NCI-H2171 treated with DMSO at 0.1 percent for 48 hours (cell line): ENCODE data around the gene MFAP4.

Experiments used
- DNase-seq: peaks from one replicate; lab custom pipeline; 2025; lab: John Stamatoyannopoulos, UW

MFAP4 gene

DNA sequence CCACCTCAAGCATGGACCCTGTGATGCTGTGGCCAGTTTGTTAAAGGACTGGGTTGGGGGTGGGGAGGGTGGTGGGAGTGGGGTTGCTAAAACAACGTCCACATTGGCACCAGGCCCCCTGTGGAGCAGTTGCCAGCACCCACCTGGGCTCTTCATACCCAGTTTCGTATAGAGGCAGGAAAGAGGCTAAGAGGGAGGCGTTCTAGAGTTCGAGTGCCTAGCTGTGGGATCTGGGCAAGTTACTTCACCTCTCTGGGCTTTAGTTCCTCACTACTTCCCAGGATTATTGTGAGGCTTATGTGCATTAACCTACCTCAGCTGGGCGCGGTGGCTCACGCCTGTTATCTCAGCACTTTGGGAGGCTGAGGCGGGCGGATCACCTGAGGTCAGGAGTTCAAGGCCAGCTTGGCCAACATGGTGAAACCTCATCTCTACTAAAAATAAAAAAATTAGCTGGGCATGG is 1.4 kb downstream of the MFAP4 start:
- DNase-seq: no peak

DNA sequence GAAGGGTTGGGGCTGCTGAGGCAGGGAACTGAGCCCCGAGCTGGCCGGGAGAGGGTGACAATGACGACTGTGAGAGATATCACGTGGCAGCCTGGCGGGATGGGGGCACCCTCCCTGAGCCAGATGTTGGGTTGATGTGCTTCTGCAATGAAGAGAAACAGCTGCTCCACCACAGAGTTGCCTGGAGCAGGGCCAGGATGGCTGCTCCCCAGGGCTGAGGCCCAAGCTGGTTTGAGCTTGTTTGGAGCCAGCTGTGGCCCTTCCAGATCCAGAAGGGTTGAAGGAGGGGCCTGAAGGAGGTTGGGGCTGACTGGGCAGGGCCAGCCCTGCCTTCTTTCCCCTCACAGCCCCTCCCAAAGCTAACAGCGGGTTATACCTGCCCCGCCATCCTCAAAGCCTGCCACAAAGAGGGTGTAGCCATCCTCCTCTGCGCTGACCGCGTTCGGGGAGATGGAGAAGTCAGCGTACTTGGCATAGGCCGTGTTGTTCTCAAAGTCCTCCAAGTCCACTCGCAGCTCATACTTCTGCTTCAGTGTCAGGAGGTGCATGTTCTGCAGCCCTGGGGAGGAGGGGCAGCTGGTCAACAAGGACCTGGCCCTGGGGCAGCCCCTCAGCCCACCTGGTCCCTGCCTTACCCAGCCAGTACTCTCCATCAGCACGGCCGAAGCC is 2.1 kb downstream of the MFAP4 start:
- DNase-seq: peak; percentile 96

DNA sequence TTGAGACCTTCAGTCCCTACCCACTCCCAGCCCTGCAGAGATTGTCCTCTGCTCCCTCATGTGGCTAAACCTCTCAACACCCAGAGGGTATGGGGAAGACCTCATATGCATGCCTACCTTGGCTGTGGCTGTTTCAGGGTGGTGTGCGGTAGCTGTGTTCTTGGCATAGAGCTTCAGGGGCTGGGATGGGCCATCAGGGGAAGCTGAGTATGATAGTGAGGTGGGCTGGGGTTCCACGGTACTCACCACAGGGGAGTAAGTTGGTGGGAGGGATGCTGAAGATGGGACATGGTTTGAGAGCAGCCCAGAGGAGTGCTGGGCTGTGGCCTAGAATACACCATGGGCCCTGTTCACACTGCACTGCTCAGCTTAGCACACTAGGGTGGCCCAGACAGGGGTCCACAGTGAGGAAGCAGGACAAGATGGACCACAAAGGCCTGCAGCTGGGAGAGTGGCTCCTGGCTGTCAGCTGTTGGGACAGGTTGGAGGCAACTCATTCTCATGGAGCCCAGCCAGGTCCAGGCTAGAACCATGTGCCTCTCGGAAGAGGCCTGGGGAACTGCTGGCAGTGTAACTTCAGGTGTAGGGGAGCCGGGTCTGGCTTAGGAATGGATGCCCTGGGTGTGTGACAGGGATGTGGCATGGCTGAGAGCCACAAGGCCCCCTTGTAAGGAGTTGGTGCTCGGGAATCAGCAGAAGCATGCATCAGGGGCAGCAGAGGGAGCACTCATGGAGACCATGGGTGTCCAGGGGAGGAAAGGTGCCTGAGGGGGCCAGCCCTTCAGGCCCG is 3.1 kb downstream of the MFAP4 start:
- DNase-seq: no peak

DNA sequence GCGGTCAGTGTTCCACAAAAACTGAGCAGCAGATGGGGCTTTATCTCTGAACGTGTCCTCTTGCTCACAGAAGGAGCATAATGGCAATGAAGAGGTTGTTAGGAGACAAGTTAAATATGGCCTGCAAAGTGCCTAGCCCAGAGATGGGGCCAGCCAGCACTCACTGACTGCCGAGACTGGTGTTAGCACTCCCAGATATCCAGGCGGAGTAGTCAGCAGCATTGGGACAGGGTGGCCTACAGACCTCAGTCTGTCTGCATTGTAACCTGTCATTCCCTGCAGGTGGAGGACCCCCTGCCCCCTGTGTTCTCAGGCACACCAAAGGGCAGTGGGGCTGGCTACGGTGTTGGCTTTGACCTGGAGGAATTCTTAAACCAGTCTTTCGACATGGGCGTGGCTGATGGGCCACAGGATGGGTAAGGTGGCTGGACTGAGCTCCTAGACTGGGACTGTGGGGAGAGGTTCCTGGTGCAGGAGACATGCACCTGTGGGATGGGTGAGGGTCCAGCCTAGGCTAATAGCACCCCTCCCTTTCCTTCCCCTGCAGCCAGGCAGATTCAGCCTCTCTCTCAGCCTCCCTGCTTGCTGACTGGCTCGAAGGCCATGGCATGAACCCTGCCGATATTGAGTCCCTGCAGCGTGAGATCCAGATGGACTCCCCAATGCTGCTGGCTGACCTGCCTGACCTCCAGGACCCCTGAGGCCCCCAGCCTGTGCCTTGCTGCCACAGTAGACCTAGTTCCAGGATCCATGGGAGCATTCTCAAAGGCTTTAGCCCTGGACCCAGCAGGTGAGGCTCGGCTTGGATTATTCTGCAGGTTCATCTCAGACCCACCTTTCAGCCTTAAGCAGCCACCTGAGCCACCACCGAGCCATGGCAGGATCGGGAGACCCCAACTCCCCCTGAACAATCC is 4.2 kb downstream of the MFAP4 start:
- no peak for DNase-seq

DNA sequence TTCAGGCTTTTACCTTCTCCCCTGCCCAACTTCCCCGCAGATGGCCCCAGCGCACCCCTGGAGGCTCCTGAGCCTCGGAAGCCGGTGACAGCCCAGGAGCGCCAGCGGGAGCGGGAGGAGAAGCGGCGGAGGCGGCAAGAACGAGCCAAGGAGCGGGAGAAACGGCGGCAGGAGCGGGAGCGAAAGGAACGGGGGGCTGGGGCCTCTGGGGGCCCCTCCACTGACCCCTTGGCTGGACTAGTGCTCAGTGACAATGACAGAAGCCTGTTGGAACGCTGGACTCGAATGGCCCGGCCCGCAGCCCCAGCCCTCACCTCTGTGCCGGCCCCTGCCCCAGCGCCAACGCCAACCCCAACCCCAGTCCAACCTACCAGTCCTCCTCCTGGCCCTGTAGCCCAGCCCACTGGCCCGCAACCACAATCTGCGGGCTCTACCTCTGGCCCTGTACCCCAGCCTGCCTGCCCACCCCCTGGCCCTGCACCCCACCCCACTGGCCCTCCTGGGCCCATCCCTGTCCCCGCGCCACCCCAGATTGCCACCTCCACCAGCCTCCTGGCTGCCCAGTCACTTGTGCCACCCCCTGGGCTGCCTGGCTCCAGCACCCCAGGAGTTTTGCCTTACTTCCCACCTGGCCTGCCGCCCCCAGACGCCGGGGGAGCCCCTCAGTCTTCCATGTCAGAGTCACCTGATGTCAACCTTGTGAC is 5.1 kb downstream of the MFAP4 start:
- no peak for DNase-seq

DNA sequence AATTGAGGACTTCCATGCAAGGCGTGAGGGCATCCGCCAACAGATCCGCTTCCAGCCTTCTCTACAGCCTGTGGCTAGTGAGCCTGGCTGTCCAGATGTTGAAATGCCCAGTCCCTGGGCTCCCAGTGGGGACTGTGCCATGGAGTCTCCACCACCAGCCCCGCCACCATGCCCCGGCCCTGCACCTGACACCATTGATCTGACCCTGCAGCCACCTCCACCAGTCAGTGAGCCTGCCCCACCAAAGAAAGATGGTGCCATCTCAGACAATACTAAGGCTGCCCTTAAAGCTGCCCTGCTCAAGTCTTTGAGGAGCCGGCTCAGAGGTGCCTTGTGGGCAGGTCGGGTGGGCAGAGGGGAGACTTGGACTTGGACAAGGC is 5.6 kb downstream of the MFAP4 start:
- no peak for DNase-seq

DNA sequence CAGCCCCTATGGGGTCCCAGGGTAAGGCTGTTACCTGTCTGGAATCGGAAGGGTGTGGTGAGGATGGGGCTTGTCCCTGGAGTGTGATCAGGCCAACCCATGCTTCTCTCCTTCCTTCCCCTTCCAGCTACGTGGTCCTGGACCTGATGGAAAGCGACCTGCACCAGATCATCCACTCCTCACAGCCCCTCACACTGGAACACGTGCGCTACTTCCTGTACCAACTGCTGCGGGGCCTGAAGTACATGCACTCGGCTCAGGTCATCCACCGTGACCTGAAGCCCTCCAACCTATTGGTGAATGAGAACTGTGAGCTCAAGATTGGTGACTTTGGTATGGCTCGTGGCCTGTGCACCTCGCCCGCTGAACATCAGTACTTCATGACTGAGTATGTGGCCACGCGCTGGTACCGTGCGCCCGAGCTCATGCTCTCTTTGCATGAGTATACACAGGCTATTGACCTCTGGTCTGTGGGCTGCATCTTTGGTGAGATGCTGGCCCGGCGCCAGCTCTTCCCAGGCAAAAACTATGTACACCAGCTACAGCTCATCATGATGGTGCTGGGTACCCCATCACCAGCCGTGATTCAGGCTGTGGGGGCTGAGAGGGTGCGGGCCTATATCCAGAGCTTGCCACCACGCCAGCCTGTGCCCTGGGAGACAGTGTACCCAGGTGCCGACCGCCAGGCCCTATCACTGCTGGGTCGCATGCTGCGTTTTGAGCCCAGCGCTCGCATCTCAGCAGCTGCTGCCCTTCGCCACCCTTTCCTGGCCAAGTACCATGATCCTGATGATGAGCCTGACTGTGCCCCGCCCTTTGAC is 6.3 kb downstream of the MFAP4 start:
- DNase-seq: no peak

DNA sequence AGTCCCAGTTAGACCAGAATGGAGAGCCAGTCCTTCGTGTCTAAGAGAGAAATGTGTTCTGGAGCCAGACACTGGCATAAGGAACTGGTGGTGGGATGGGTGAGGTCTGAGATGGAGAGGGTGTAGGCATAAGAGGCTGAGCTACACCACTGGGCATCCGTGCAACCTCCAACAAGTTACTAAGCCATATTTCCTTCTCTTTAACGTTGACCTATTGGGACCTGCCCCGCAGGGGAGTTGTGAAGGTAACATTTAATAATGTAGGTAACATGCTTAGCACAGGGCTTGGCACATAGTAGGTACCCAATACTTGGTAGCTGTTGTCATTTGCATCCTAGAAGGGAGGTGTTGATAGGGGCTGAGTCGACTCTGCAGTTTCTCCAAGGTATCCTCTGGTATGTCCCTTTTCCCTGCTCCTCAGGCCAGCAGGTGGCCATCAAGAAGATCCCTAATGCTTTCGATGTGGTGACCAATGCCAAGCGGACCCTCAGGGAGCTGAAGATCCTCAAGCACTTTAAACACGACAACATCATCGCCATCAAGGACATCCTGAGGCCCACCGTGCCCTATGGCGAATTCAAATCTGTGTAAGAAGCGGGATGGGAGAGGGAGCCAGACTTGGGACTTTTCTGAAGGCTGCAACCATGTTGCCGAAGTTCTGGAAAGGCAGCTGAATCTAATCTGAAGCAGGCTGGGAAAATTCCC is 7.5 kb downstream of the MFAP4 start:
- no peak for DNase-seq

DNA sequence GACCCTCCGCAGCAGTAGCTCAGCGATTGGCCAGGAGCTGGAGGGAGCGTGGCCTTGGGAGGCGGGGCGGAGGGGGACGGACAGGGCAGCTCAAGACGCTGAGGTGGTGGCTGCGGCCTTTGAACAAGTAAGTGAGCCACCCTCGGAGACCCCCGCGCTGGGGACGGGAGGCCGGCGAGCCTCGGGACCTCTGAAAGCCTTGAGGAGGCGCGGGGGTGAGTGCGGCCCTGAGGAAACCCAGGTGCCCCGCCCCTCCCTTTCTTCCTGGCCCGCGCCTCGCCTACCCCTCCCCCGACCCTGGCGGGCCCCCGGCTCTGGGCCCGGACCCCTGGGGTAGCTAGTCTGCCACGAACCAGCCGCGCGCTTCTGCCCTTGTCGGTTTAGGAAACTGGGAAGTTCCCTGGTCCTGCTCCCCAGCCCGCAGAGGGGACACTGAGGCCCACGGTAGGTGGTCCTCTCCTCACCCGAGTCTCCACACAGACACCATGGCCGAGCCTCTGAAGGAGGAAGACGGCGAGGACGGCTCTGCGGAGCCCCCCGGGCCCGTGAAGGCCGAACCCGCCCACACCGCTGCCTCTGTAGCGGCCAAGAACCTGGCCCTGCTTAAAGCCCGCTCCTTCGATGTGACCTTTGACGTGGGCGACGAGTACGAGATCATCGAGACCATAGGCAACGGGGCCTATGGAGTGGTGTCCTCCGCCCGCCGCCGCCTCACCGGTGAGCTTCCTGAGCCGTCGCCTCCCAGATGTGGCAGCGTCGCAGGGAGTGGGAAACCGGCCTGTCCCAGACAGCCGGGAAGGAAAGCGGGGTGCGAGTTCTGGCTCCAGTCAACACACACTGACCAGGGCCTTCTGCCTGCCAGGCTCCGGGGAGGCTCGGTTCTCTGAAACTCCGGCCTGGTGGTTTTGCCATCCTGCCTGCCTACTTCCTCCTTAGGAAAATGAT is 8.3 kb downstream of the MFAP4 start, which contains the start of gene MAPK7:
Gene MAPK7, plus strand, starts transcription at position 83 of the 945 bp plus-strand sequence. Its CDS starts 403 bp downstream, at position 486.
- no peak for DNase-seq

DNA sequence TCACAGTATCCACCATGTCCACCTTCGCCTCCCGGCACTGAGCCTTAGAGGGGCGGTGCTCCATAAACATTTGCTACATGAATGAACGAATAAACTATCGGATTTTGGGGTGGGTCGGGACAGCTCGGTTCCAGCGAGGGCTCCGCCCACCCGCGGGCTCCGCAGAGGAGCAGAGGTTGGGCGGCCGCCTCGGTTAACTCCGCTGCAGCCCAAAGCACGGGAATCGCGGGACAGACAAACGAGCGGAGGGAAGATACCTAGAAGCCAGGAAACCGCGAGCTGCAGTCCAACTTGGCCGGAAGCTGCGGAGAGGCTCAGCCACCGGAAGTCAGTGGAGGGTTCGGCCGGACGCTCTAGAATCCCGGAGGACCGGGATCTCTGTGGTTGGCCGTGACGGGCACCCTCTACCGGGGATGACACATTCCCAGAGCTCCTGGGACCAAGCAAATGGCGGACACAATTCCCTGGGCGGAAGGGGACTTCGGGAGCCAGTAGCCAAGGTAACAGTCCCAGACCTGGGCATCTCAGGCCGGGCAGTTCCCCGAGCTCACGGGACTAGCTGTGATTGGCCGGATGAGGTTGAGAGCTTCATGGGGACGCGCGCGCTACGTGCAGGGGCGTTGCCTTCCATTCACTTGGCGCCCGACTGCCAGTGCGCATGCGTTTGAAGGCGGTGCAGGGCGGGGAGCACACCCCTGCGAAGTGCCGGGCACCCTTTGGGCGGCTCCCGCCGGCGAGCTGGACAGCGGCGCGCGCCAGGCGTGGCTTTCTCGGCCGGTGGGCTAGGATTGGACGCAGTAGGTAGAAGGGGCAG is 9.2 kb downstream of the MFAP4 start:
- DNase-seq: peak; percentile 99

DNA sequence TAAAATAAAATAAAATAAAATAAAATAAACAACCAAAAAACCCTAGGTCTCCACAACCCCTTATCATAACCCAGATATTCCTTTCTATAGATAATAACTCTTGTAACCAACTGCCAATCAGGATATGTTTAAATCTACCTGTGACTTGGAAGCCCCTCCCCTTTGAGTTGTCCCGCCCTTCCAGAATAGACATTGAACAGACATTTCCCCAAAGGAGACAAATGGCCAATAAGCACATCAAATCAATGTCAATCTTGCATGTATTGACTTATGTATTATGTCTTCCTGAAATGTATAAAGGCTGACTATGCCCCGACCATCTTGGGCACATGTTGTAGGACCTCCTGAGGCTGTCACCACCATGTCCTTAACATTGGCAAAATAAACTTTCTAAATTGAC is 10.2 kb downstream of the MFAP4 start:
- peak; percentile 39 for DNase-seq

DNA sequence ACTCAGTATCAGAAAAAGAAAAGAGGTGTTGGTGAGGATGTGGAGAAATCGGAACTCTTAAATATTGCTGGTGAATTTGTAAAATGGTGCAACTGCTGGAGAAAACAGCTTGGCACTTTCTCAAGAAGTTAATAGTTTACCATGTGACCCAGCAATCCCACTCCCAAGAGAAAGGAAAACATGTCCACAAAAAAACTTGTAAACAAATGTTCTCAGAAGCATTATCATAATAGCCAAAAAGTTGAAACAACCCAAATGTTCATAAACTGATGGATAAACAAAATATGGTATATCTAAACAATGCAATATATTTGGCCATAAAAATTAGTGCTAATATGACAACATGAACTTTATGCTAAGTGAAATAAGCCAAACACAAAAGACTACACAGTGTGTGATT is 11.3 kb downstream of the MFAP4 start:
- DNase-seq: no peak

DNA sequence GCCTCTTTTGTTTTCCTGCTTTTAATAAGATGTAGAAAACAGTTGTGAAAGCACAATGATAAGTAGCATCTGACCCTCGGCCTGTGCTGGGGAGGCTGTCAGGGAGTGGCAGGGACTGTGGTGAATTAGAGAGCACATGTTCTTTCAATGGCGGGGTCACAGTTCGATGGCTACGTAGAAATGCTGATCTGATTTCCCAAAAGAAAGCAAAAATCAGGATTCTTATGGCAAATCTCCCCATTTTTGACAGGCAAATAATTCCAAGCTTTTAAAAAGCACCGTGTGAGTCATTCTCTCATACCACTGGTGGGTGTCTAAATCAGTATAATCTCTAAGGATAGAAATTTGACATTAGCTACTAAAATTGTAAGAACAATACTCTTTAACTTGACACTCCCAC is 12.9 kb downstream of the MFAP4 start:
- DNase-seq: no peak

DNA sequence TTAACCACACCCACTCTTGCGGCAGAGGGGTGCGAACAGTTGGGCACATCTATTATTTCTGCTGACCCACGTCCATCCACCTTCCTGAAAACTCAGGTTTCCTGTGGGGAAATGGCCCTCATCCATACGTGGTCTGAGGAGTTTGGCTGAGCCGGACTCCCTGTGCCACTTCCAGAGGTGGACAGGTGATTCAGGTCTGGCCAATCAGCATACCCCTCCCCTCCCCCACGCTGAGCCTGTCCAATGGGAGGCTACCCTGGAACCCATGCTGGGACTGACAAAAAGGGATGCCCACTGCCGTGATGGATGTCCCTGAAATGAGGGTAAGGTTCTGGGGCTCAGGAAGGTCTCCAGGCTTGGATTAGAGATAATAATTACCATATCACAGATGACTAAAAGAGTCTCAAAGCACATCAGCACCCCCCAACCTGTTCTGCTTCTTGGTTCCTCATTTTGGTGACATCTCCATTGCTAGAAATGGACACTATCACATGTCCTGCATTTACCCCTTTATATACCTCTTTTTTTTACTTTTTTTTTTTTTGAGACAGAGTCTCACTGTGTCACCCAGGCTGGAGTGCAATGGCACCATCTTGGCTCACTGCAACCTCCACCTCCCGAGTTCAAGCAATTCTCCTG is 14.0 kb downstream of the MFAP4 start:
- DNase-seq: no peak

DNA sequence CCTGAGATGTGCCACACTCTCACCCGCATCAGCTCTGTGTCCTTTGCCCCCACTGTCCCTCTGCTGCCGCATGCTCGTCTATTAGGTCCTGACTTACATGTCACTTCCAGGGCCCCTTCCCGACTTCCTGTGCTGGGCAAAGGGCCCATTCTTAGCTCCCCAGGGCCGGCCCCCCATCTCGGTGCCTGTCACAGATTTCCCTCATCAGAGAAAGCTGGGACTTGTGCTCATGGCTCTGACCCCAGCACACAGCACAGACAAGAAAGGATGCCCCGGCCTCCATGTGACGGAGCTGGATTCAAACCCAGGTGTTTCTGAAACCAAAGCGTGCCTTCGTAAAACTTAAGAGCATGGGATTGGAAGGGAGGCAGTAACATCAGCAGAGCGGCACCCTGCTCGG is 14.6 kb downstream of the MFAP4 start:
- DNase-seq: no peak

DNA sequence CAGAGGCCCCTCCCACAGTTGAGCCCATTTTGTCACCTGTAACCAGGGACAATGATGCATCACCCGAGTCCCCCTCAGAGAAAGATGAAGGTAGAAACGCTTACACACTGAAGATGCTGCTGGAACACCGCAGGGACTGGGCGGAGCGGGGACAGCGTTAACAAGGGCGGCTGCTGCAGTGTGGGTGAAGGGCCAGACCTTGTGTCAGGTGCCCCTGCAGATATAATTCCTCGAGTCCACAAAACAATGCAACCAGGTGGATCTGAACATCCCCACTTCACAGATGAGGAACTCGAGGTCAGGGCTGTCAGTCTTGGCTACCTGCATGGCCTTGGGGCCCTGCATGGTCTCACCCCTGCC is 15.0 kb downstream of the MFAP4 start:
- DNase-seq: no peak

DNA sequence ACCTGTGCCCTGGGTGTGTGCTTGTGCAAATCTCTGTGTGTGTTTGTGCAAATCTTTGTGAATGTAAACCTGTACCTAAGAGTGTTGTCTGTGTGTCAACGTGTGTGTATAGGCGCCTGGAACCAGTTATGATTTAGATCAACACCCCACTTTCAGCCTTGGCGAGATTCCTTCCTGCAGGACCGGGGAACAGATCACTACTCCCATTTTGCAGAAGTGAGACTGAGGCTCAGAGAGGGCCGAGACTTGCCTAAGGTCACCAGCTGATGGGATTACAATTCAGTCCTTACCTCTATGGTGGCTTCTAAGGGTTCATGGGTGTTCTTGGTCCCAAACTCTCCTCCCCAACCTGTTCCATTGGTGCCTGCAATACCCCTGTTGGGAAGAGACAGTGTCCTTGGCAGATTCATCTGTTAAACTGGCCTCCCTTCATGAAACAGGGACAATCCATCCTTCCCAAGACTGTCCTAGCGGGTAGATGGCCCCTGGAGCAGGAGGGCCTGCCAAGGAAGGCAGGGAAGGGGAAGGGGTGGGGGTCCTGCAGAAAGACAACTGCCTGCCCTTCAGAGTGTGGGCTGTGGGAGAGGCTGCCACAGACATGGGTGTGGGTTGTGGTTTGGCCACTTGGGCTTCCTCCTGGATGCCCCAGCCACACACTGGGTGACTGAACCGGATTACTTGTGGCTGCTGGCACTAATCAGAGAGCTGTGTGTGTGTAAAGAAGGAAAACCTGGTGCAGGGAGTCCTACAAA is 15.6 kb downstream of the MFAP4 start:
- DNase-seq: no peak
